ENCODE measurements around the gene STXBP5.
A peak's percentile ranks its signal among the peaks of the same experiment; 100 is the strongest.

The STXBP5 gene

DNA sequence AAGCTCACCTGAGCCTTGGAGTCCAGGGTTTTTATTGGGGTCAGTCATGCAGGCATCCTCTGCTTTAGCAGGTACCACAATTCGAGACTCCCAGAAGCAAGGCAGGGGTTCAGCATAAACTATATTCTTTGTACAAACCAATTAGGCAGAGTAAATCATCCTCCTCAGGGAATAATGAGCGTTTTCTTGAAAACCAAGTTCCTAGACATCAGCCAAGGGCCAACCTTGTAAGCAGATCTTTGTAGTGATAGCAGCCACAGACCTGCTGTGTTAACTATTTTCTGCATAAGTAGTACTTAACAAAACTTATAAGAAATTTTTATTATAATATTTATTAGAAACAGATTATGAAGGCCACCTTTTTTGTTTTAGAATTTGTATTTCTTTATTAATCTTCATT, 74.7 kb downstream of the STXBP5 start:
- H3K4me3 ChIP-seq (ENCODE audit: low read depth, low read length) = no peak overlapping the region

DNA sequence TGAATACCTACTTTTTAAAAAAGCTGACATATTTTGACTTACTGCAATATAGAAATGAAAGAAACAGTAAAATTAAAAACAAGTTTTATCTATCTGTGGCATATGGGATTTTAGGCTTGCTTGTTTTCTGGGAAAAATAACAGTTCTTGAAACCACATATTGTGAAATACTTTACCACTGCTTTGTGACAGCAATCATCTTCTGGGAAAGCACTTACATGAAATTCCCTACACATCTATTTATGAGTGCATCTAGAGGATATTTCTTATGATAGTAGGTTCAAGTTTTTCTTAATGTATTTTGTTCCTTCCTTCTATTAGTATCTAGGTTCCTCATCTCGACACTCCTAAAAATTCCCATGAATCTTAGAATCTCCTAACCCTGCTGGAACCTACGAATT, 75.2 kb downstream of the STXBP5 start:
- no peak overlapping the region for H3K4me3 ChIP-seq (ENCODE audit: low read depth, low read length)
- peak; percentile 60 for DNase-seq (ENCODE audit: low read depth)

More for the DNA sequence above, 74.7 kb downstream of the STXBP5 start:
- no peak for DNase-seq (ENCODE audit: low read depth)

DNA sequence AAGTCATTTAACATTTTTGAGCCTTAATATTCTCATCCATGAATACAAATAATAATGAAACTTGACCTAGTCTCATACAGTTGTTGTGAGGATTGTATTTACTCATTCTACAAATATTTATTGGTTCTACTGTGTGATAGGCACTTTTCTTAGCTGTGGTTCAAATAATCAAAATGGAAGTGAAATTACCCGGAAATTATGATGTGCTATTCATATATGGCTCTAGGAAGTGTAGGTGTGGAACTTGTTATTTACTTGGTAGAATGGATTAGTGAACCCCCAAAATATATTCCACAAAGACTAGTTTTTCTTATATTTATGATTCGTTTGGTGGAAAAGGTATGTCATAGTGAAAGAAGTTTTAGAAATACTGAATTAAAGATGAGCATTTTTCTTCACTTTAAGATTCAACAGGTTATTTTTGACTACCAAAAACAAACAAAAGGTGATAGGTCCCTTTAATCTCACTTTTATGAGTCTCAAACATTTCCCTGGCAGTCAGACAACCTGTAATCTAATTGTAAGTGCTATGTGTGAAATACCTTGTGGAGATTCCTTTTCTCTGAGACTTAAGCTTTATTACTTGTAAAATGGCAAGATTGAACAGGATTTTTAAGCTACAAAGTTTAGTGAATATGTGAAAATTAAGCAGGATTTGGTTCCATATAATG, 77.8 kb downstream of the STXBP5 start:
- no peak for DNase-seq (ENCODE audit: low read depth)
- no peak overlapping the region for H3K4me3 ChIP-seq (ENCODE audit: low read depth, low read length)

DNA sequence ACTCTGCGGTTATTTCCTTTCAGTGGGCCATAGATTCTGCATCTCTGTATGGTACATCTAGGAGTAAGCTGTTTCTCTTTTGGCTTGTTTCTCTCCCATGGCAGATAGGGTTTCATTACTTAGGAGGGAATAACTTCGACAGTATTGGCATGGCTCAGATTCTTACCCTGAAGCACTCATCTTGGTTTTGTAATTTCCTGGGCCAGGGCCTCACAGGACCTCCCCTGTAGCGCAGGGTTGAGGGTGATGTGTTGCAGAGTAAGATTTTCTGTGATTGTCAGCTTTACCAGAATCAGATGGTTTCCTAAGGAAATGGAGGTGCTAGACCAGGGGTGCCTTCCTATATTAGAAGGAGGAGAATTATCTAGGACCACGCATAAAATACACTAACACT, 78.3 kb downstream of the STXBP5 start:
- no peak overlapping the region for H3K4me3 ChIP-seq (ENCODE audit: low read depth, low read length)

DNA sequence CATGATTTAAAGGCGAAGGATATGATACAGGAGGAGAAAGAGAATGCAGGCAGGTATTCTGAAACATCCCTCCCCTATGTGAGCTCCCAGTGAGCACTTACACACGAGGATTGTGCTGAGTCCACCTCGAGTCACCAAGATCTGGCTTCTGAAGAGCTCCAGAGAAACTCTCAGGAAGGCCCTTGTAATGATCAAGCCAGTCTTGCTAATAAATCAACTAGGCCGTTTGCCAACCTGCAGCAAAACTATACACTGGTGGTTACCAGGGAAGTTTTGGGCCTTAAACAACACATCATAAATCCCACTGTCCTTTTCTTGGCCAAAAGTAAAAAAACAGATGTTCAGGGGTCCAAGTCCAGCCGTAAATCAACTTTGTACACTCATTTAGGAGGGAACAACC, 79.2 kb downstream of the STXBP5 start:
- H3K4me3 ChIP-seq (ENCODE audit: low read depth, low read length) = no peak overlapping the region
- DNase-seq (ENCODE audit: low read depth) = peak; percentile 68

More for the DNA sequence above, 78.3 kb downstream of the STXBP5 start:
- DNase-seq (ENCODE audit: low read depth) = no peak

DNA sequence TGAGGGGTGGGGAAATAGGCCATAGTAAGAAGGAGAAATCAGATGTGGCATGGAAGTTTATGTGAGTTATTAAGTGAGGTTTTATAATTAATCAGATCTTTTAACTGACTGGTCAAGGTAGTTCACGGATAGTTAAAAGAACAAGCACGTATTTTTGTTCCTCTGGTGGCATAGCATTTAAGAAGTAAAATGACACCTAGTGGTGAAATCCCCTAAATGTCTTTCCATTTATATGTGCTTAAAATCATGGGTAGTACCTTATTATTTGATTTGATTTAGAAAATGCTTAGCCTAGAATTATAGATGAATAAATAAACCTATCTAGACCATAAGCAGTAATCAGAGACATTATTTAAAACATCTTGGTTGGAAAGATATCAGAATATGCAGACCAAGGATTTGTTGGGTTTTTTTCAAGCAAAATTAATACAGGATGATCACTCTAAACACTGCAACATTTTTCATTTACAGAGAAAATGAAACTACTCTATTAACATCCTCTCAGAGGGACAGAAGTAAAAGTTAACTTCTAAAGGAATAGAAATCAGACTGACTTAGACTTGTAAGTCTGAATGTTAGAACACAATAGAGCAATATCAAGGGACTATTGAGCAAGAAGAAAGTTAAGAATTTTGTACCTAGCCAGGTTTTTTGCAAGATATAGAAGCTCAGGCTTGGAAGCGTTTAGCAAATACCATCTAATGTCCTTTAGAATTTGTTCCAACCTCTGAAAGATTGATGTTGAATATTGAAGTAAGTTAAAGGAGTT, 81.1 kb downstream of the STXBP5 start:
- DNase-seq (ENCODE audit: low read depth) = no peak
- H3K4me3 ChIP-seq (ENCODE audit: low read depth, low read length) = no peak overlapping the region

DNA sequence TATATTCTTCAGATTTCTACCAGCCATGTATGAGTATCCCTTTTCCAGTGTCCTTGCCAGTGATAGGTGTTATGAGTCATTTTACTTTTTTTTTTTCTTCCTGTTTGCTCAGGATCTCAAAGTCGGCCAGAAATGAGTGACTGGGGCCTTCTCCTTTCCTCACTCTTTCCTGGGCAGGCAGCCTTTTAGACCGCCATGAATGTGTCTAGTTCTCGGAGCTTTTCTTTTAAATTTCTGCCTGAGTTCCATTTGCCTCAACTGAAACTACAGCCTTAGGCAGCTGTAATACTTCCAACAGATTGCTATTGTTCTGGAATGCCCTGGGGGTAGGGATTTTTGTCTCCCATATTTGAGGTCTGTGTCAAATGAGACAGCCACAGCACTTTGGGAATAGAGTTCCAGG, 83.7 kb downstream of the STXBP5 start:
- DNase-seq (ENCODE audit: low read depth) = no peak
- no peak overlapping the region for H3K4me3 ChIP-seq (ENCODE audit: low read depth, low read length)

DNA sequence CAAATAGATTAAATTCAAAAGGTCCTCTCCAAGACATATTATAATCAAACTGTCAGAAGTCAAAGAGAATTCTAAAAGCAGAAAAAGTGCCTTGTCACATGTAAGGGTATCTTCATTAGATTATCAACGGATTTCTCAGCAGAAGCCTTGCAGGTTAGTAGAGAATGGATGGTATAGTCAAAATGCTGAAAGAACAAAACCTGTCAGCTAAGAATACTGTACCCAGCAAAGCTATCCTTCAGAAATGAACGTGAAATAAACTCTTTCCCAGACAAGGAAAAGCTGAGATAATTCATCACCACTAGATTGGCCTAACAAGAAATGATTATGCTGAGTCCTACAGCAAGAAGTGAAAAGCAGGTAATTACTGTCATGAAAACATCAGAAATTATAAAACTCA, 92.9 kb downstream of the STXBP5 start:
- DNase-seq (ENCODE audit: low read depth) = no peak
- no peak overlapping the region for H3K4me3 ChIP-seq (ENCODE audit: low read depth, low read length)

DNA sequence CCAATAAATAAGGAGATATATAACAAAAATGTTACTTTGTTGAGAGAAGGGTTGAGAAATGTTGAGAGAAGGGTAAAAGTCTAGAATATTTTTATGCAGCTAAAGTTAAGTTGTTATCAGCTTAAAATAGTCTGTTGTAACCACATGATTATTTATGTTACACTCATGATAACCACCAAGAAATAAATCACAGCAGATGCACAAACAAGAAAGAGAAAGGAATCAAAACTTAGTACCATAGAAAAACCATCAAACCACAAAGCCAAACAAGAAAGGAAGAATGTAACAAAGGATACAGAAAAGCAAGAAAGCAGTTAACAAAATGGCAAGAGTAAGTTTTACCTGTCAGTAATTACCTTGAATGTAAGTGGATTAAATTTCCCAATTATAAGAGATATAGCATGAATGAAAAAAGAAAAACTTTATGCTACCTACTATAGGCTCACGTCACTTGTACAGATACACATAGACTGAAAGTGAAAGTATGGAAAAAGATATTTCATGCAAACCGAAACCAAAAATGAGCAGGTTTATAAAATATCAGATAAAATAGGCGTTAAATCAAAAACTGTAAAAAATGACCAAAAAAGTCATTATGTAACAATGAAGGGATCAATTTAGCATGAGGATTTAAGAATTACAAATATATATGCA, 93.6 kb downstream of the STXBP5 start:
- DNase-seq (ENCODE audit: low read depth) = no peak
- H3K4me3 ChIP-seq (ENCODE audit: low read depth, low read length) = no peak overlapping the region

DNA sequence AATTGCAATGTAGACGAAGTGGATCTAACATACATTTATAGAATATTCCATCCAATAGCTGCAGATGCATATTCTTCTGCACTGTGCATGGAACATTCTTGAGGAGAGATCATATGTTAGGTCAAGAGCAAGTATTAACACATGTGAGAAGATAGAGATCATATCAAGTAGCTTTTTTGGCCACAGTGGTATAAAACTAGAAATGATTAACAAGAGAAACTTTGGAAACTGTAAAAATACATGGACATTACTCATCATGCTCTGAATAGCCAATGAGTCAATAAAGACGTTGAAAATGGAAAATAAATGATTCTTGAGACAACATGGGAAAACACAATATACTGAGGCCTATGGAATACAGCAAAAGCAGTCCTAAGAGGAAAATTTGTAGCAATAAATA, 94.2 kb downstream of the STXBP5 start:
- H3K4me3 ChIP-seq (ENCODE audit: low read depth, low read length) = no peak overlapping the region

DNA sequence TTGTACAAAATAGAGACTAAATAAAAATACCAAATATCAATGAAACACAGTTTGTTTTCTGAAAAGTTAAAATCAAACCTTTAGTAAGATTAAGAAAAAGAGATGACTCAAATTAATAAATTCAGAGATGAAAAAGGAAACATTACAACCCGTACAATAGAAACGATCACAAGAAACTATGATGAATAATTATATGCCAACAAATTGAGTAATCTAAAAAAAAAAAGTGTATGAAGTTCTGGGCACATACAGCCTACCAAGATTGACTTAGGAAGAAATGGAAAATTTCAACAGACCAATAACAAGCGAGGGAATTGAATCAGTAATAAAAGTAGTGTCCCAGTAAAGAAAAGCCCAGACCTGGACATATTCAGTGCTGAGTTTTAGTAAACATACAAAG, 94.8 kb downstream of the STXBP5 start:
- H3K4me3 ChIP-seq (ENCODE audit: low read depth, low read length) = no peak overlapping the region
- DNase-seq (ENCODE audit: low read depth) = no peak

More for the DNA sequence above, 94.2 kb downstream of the STXBP5 start:
- DNase-seq (ENCODE audit: low read depth) = no peak

DNA sequence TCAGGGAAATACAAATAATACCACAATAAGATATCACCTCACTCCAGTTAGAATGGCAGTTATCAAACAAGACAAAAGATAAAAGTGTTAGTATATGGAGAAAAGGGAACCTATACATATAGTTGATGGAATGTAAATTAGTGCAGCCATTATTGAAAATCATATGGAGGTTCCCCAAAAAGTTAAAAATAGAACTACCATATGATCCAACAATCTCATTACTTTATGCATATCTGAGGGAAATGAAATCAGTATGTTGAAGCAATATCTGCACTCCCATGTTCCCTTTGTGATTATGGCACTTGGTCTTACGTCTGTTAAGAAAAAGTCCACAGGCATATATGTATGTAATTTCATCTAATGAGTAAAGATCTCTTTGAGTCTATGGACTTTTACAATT, 96.9 kb downstream of the STXBP5 start:
- H3K4me3 ChIP-seq (ENCODE audit: low read depth, low read length) = no peak overlapping the region
- no peak for DNase-seq (ENCODE audit: low read depth)

DNA sequence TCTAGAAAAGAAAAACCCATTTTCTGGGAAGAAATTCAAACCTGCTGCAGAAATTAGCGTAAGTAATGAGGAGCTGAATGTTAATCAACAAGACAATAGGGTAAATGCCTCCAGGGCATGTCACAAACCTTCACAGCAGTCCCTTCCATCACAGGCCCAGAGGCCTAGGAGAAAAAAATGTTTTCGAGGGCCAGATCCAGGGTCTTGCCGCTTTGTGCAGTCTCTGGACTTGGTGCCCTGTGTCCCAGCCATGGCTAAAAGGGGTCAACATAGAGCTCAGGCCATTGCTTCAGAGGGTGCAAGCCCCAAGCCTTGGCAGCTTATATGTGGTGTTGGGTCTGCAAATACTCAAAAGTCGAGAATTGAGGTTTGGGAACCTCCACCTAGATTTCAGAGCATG, 99.8 kb downstream of the STXBP5 start:
- no peak overlapping the region for H3K4me3 ChIP-seq (ENCODE audit: low read depth, low read length)
- DNase-seq (ENCODE audit: low read depth) = no peak

DNA sequence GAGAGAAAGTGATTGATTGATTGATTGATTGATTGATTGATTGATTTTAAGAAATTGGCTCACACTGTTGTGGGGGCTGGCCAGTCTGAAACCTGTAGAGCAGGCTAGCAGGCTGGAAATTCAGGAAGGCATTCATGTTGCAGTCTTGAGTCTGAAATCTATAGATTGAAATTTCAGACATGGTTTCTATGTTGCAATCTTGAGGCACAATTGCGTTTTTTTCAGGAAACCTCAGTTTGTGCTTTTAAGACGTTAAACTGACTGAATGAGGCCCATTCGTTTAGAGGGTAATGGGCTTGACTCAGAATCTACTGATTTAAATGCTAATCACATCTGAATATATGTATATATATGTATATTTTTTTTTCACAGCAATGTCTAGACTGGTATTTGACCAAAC, 106.3 kb downstream of the STXBP5 start:
- H3K4me3 ChIP-seq (ENCODE audit: low read depth, low read length) = no peak overlapping the region
- no peak for DNase-seq (ENCODE audit: low read depth)

DNA sequence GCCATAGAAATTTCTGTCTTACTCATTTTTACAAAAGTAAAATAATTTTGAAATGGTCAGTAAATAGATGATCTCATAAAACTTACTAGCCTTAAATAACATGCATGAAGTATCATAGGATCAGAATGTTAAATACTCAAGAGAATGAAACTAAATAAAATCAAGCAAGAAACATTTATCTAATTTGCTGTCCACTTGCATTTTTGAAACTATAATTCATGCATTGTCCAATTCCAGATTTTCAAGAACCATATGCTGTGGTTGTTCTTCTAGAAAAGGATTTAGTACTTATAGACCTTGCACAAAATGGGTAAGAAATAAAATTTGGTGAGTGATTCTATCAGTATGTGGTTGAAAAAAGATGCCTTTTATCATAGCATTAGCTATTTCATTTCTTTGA, 107.0 kb downstream of the STXBP5 start:
- no peak for DNase-seq (ENCODE audit: low read depth)
- H3K4me3 ChIP-seq (ENCODE audit: low read depth, low read length) = no peak overlapping the region

DNA sequence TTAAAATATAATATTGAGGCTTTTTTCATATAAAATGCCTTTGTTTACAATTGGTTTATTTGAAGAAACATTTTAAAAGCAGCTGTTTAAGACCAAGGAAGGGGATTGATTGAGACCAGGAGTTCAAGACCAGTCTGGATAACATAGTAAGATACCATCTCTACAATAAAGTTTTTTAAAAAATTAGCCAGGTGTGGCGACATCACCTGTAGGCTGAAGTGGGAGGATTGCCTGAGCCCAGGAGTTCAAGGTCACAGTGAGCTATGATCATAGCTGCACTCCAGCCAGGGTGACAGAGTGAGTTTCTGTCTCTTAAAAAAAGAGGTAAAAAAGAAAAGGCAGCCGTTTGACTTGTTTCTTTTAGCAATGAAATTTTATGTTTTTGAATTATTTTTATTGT, 117.0 kb downstream of the STXBP5 start:
- no peak for DNase-seq (ENCODE audit: low read depth)
- H3K4me3 ChIP-seq (ENCODE audit: low read depth, low read length) = no peak overlapping the region

DNA sequence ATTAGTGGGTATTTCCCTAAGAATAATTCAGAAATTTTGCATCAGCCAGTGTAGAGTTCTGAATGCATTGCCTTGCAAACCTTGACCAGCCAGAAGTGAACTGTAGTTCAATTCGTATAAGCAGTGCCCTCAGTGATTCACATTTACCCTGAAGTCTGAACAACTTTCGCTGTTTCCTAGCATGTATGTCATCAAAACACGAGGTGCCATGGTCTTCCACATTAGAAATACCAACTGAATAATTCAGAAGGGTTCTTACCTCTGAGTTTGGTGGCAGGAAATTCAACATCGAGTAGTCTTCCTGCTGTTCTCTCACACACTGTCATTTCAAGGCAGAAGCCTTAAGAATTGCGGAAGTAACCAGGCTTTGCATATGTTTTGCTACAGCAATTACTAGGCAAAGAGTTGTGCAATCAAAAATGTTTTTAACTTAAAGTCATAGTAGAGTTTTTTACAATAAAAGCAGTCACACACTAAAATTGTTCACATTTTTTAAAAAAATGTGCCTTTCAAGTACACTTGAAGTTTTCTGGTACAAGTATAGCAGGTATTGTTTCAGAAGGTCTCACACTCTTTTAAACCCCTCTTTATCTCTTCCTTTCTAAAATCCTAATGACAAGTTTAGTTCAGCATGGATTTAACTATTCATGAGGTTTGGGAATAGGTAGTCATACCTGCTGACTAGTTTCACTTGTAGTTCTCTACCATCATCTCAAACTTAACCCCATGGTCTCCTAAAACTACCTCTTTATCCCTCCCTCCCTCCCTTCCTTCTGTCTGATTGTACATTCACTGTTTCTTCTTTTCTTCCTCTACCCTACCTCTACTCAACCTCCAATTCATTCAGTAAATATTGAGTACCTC, 118.3 kb downstream of the STXBP5 start:
- DNase-seq (ENCODE audit: low read depth) = peak; percentile 17

DNA sequence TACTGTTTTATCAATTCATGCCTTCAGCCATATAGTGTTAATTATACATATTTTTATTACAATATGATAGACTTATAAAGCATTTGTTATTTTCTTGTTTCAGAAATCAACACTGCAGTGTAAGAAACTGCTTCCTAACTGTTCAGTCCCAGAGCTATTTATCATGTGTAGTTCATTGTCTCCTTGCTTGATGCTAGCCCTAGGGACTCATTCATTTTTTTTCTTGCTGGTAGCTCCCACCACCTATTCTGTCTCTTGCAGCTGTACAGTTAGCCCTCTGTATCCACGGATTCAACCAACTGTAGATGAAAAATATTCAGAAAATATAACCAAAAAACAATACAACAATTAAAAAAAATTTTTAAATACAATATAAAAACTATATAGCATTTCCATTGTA, 121.3 kb downstream of the STXBP5 start:
- no peak for DNase-seq (ENCODE audit: low read depth)
- H3K4me3 ChIP-seq (ENCODE audit: low read depth, low read length) = no peak overlapping the region

More for the DNA sequence above, 118.3 kb downstream of the STXBP5 start:
- H3K4me3 ChIP-seq (ENCODE audit: low read depth, low read length) = no peak overlapping the region

DNA sequence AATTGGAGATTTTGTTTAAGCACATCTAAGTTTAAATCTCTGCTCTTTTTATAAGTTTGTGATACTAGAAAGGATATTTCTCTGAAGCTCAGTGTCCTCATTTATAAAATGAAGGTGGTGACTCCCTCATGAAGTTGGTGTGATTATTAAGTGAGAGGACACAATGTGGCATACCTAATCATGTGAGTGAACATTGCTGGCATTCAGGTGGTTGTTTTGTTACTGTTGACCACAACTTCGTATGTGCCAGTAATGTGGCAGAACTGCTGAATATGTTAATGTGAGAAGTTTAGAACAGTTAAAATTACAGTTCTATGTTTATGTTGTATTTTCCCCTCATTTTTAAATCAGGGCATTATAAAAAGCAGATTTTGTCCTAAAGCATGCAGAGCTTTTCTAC, 127.2 kb downstream of the STXBP5 start:
- no peak for DNase-seq (ENCODE audit: low read depth)
- no peak overlapping the region for H3K4me3 ChIP-seq (ENCODE audit: low read depth, low read length)

DNA sequence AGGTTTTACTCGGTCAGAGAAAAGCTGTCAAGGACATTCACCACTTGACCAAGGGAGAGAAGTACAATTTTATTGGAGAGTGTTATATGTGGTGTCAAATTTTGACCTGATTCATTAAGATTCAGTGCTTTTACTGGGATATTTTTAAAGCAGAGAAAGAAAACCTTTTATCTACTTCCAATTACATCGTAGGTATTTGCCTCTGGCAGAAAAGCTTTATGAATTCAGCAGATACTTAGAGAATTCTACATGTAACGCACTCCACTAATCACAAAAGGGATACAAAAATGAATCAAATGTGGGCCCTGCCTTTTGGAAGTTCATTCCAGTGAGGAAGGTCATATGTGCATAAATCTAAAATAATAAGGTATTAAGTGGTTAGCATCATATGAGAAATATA, 133.7 kb downstream of the STXBP5 start:
- no peak overlapping the region for H3K4me3 ChIP-seq (ENCODE audit: low read depth, low read length)
- no peak for DNase-seq (ENCODE audit: low read depth)
